ENCODE measurements around the gene ZSWIM6. TPM values are rescaled to one million over a fixed set of nuclear protein-coding genes. Genes with fewer than 3 reads are reported as not detected.
A peak's percentile ranks its signal among the peaks of the same experiment; 100 is the strongest.

The ZSWIM6 gene
- total RNA-seq, 2 experiments from 2014 or later: 4.4 TPM

GRCh38 chr5:61322738-61323725, 9.0 kb upstream of the ZSWIM6 start:
- no peaks in the 10 kb centered on the region for H3K36me3 Mint-ChIP-seq (ENCODE audit: low read depth)
- no peak overlapping the region for H3K4me3 Mint-ChIP-seq
- H3K27me3 Mint-ChIP-seq: peaks cover 10% of the 10 kb centered on the region
- no peak overlapping the region for H3K27ac Mint-ChIP-seq
- peaks cover 17% of the 10 kb centered on the region for H3K4me1 Mint-ChIP-seq (ENCODE audit: low read depth)
- ChIA-PET CTCF (no interaction called here), POLR2A (no interaction called here)
- H3K9me3 Mint-ChIP-seq: no peaks in the 10 kb centered on the region
- no peak for TF ChIP-seq CTCF (IDR thresholded peaks at IDR 0.05)
- ATAC-seq (no peak), DNase-seq (no peak)
- intact Hi-C loops (cut with micrococcal nuclease): no loop called here

- Mint-ChIP-seq H3K4me1 (ENCODE audit: low read depth) (peaks cover 33% of the 10 kb centered on the region), H3K36me3 (ENCODE audit: low read depth) (no peaks in the 10 kb centered on the region), H3K27me3 (peaks cover 11% of the 10 kb centered on the region), H3K4me3 (no peak overlapping the region), H3K9me3 (no peaks in the 10 kb centered on the region), H3K27ac (peak overlapping the region; percentile 37)
- DNase-seq: peak; percentile 69
- no peak for TF ChIP-seq CTCF (IDR thresholded peaks at IDR 0.05)
- ChIA-PET POLR2A (interaction anchor here (0.7 kb wide), 1 partner anchor 21 kb away, joined by 3 read pairs; no protein-coding TSS in a partner anchor), CTCF (interaction anchor here (0.9 to 1.9 kb wide), 3 partner anchors 11 to 369 kb away, joined by 3 to 4 read pairs (median 3); no protein-coding TSS in a partner anchor)
- peak; percentile 10 for ATAC-seq
- intact Hi-C loops (cut with micrococcal nuclease): loop anchor here (5.0 kb wide), 1 partner anchor 51 kb away; no protein-coding TSS in a partner anchor
These were observed 4.0 kb upstream of the ZSWIM6 start for GRCh38 chr5:61327760-61328753.

GRCh38 chr5:61328791-61329549, 3.1 kb upstream of the ZSWIM6 start:
- CTCF ChIA-PET: interaction anchor here (1.4 to 1.9 kb wide), 3 partner anchors 51 to 370 kb away, joined by 3 to 4 read pairs (median 3); no protein-coding TSS in a partner anchor
- Mint-ChIP-seq H3K9me3 (no peaks in the 10 kb centered on the region), H3K27ac (no peak overlapping the region), H3K4me3 (no peak overlapping the region), H3K27me3 (peaks cover 9% of the 10 kb centered on the region), H3K36me3 (ENCODE audit: low read depth) (no peaks in the 10 kb centered on the region), H3K4me1 (ENCODE audit: low read depth) (peaks cover 34% of the 10 kb centered on the region)
- POLR2A ChIA-PET: no interaction called here
- intact Hi-C loops (cut with micrococcal nuclease): loop anchor here (5.0 kb wide), 1 partner anchor 52 kb away; no protein-coding TSS in a partner anchor
- no peak for TF ChIP-seq CTCF (IDR thresholded peaks at IDR 0.05)
- DNase-seq: no peak
- no peak for ATAC-seq

- ChIA-PET POLR2A (no interaction called here), CTCF (interaction anchor here (1.4 to 1.9 kb wide), 4 partner anchors 52 to 371 kb away, joined by 3 to 4 read pairs (median 3); no protein-coding TSS in a partner anchor)
- peaks cover 1% of the 10 kb centered on the region for H3K36me3 Mint-ChIP-seq (ENCODE audit: low read depth)
- peak; percentile 63 for DNase-seq
- H3K27me3 Mint-ChIP-seq: peaks cover 14% of the 10 kb centered on the region
- H3K4me3 Mint-ChIP-seq: peak overlapping the region; percentile 58
- H3K27ac Mint-ChIP-seq: no peak overlapping the region
- ATAC-seq: peak; percentile 6
- no peak for TF ChIP-seq CTCF (IDR thresholded peaks at IDR 0.05)
- H3K9me3 Mint-ChIP-seq: no peaks in the 10 kb centered on the region
- intact Hi-C loops (cut with micrococcal nuclease): loop anchor here (5.0 kb wide), 2 partner anchors 52 to 78 kb away; no protein-coding TSS in a partner anchor
- H3K4me1 Mint-ChIP-seq (ENCODE audit: low read depth): peaks cover 41% of the 10 kb centered on the region
These were observed 2.4 kb upstream of the ZSWIM6 start for GRCh38 chr5:61329550-61330128.
